CD4-positive, alpha-beta memory T cell (primary cell): ENCODE measurements around the gene TET3. TPM values are rescaled to one million over a fixed set of nuclear protein-coding genes. Genes with fewer than 3 reads are reported as not detected.

Experiments
- CTCF ChIA-PET: fragments of 350-600 bp; sonication (Branson Sonifier 250); formaldehyde crosslinking; loops from one replicate; lab custom pipeline; 2021; ENCODE audit warnings: inconsistent platforms; ENCODE audit not compliant: partially characterized antibody; lab: Charles Lee
- POLR2A ChIA-PET: fragments of 350-600 bp; sonication (Branson Sonifier 250); formaldehyde crosslinking; loops from one replicate; lab custom pipeline; 2021; ENCODE audit not compliant: partially characterized antibody; lab: Charles Lee
- DNase-seq, 5 donors: peaks; one replicate each; pipeline versions ENCODE4 v3.0.0 to v3.0.0-alpha.2; 2020 to 2022; ENCODE audit warnings: mixed read lengths in 1 of 5
- H3K27ac ChIP-seq: one replicate; pipeline ENCODE4 v1.7.0; 2013; ENCODE audit warnings: low read depth, low read length
- H3K27me3 ChIP-seq: 2 replicates; pipeline ENCODE4 v1.7.0; 2013; ENCODE audit warnings: mild to moderate bottlenecking, low read length, moderate library complexity; ENCODE audit not compliant: insufficient read depth
- H3K36me3 ChIP-seq: 2 replicates; pipeline ENCODE4 v1.7.0; 2013; ENCODE audit warnings: mild to moderate bottlenecking, low read length, moderate library complexity; ENCODE audit not compliant: insufficient read depth
- H3K4me1 ChIP-seq: 2 replicates; pipeline ENCODE4 v1.7.0; 2013; ENCODE audit warnings: mild to moderate bottlenecking, low read length, moderate library complexity; ENCODE audit not compliant: insufficient read depth
- H3K4me3 ChIP-seq, 2 donors: one replicate each; pipeline ENCODE4 v1.7.0; 2013; ENCODE audit warnings: low read length in 2 of 2, mild to moderate bottlenecking in 1 of 2
- H3K9me3 ChIP-seq, 2 donors: one replicate each; pipeline ENCODE4 v1.7.0; 2013; ENCODE audit warnings: low read length in 2 of 2, control low read depth in 1 of 2; ENCODE audit not compliant: control insufficient read depth in 1 of 2
- H3K27ac Mint-ChIP-seq, 7 donors: one replicate each; pipeline ENCODE4 v1.8.0; 2020 to 2021; ENCODE audit warnings: mixed read lengths in 7 of 7, mild to moderate bottlenecking in 6 of 7, inconsistent platforms in 3 of 7, moderate library complexity in 3 of 7
- H3K27me3 Mint-ChIP-seq, 2 donors: one replicate each; pipeline ENCODE4 v1.8.0; 2020 to 2021; ENCODE audit warnings: mixed read lengths in 2 of 2
- H3K36me3 Mint-ChIP-seq, 2 donors: one replicate each; pipeline ENCODE4 v1.8.0; 2020 to 2021; ENCODE audit warnings: mixed read lengths in 2 of 2, inconsistent platforms in 1 of 2, mild to moderate bottlenecking in 1 of 2
- H3K4me1 Mint-ChIP-seq, 4 donors: one replicate each; pipeline ENCODE4 v1.8.0; 2020 to 2021; ENCODE audit warnings: mixed read lengths in 4 of 4, mild to moderate bottlenecking in 1 of 4
- H3K4me3 Mint-ChIP-seq, 8 donors: one replicate each; pipeline ENCODE4 v1.8.0; 2020 to 2021; ENCODE audit warnings: mixed read lengths in 8 of 8, mild to moderate bottlenecking in 7 of 8, moderate library complexity in 6 of 8, inconsistent platforms in 3 of 8
- H3K9me3 Mint-ChIP-seq, 8 donors: one replicate each; pipeline ENCODE4 v1.8.0; 2020 to 2021; ENCODE audit warnings: mixed read lengths in 8 of 8, mild to moderate bottlenecking in 5 of 8, inconsistent platforms in 3 of 8, moderate library complexity in 1 of 8
- intact Hi-C: fragments of 100-400 bp; cut with micrococcal nuclease; formaldehyde crosslinking; loops from one replicate; pipeline ENCODE4 v1.15.1; 2023
- polyA plus RNA-seq, 2 donors: library from polyadenylated mRNA; unstranded; fragments of 300-500 nt; fragmentation: Illumina TruSeq; gene quantifications; one replicate each; pipeline ENCODE4 v1.2.3, GENCODE V29; 2021
- total RNA-seq, 2 experiments: library from RNA; stranded (reverse); gene quantifications; one replicate each; pipeline ENCODE4 v1.2.3, GENCODE V29; 2021

The TET3 gene
- total and polyA plus RNA-seq, 4 experiments from 2014 or later = 0.03 to 19.4 (median 9.4) TPM

GRCh38 chr2:73990531-73990930 is 5.8 kb downstream of the TET3 start:
- Mint-ChIP-seq H3K4me3 (peak overlapping the region in 2 of 8 donors; percentile 9 to 39), H3K9me3 (peaks cover 0 to 4% (median 1%) of the 10 kb centered on the region in 8 donors), H3K27me3 (no peaks in the 10 kb centered on the region), H3K4me1 (peaks cover 54 to 82% (median 71%) of the 10 kb centered on the region in 4 donors), H3K36me3 (peaks cover 25 to 35% of the 10 kb centered on the region in 2 donors), H3K27ac (peak overlapping the region in 3 of 7 donors; percentile 31 to 80 (median 43))
- POLR2A ChIA-PET = no interaction called here
- no peak overlapping the region for H3K4me3 ChIP-seq
- no peaks in the 10 kb centered on the region for H3K27me3 ChIP-seq
- no peaks in the 10 kb centered on the region for H3K9me3 ChIP-seq
- intact Hi-C loops = no loop called here
- no peaks in the 10 kb centered on the region for H3K36me3 ChIP-seq
- peaks cover 85% of the 10 kb centered on the region for H3K4me1 ChIP-seq
- CTCF ChIA-PET = interaction anchor here (5.7 kb wide), 1 partner anchor 81 kb away, joined by 71 read pairs; no protein-coding TSS in a partner anchor
- H3K27ac ChIP-seq = no peak overlapping the region
- DNase-seq = no peak

GRCh38 chr2:73992036-73992435 is 7.3 kb downstream of the TET3 start:
- H3K27ac ChIP-seq = no peak overlapping the region
- no peaks in the 10 kb centered on the region for H3K27me3 Mint-ChIP-seq
- ChIA-PET CTCF (no interaction called here), POLR2A (interaction anchor here (0.7 kb wide), 1 partner anchor 505 kb away, joined by 3 read pairs; no protein-coding TSS in a partner anchor)
- H3K27me3 ChIP-seq = no peaks in the 10 kb centered on the region
- H3K27ac Mint-ChIP-seq = peak overlapping the region in 1 of 7 donors; percentile 6
- peaks cover 50 to 73% (median 64%) of the 10 kb centered on the region in 4 donors for H3K4me1 Mint-ChIP-seq
- intact Hi-C loops = no loop called here
- H3K4me3 Mint-ChIP-seq = peak overlapping the region in 2 of 8 donors; percentile 24 to 50
- peaks cover 82% of the 10 kb centered on the region for H3K4me1 ChIP-seq
- no peak for DNase-seq
- no peak overlapping the region for H3K4me3 ChIP-seq
- H3K9me3 ChIP-seq = no peaks in the 10 kb centered on the region
- H3K36me3 ChIP-seq = no peaks in the 10 kb centered on the region
- peaks cover 25 to 29% of the 10 kb centered on the region in 2 donors for H3K36me3 Mint-ChIP-seq
- H3K9me3 Mint-ChIP-seq = peaks cover 0 to 4% (median 1%) of the 10 kb centered on the region in 8 donors

- Mint-ChIP-seq H3K27ac (peak overlapping the region; percentile 52 to 85 (median 77)), H3K36me3 (peaks cover 25% of the 10 kb centered on the region in 2 donors), H3K27me3 (no peaks in the 10 kb centered on the region), H3K4me1 (peaks cover 48 to 73% (median 64%) of the 10 kb centered on the region in 4 donors), H3K9me3 (peaks cover 0 to 4% (median 1%) of the 10 kb centered on the region in 8 donors), H3K4me3 (no peak overlapping the region)
- no peaks in the 10 kb centered on the region for H3K36me3 ChIP-seq
- no peak overlapping the region for H3K27ac ChIP-seq
- ChIA-PET CTCF (no interaction called here), POLR2A (no interaction called here)
- peaks cover 82% of the 10 kb centered on the region for H3K4me1 ChIP-seq
- DNase-seq = no peak
- intact Hi-C loops = no loop called here
- no peak overlapping the region for H3K4me3 ChIP-seq
- H3K27me3 ChIP-seq = no peaks in the 10 kb centered on the region
- H3K9me3 ChIP-seq = no peaks in the 10 kb centered on the region
Measured at GRCh38 chr2:73993376-73993775, 8.7 kb downstream of the TET3 start.

GRCh38 chr2:73993778-73994177 is 9.1 kb downstream of the TET3 start:
- Histone ChIP-seq H3K4me1 (peaks cover 82% of the 10 kb centered on the region), H3K9me3 (no peaks in the 10 kb centered on the region), H3K27me3 (no peaks in the 10 kb centered on the region), H3K27ac (no peak overlapping the region), H3K4me3 (no peak overlapping the region), H3K36me3 (no peaks in the 10 kb centered on the region)
- H3K9me3 Mint-ChIP-seq = peaks cover 0 to 4% (median 1%) of the 10 kb centered on the region in 8 donors
- peaks cover 23 to 25% of the 10 kb centered on the region in 2 donors for H3K36me3 Mint-ChIP-seq
- H3K27me3 Mint-ChIP-seq = no peaks in the 10 kb centered on the region
- no peak for DNase-seq
- peaks cover 49 to 73% (median 65%) of the 10 kb centered on the region in 4 donors for H3K4me1 Mint-ChIP-seq
- peak overlapping the region in 1 of 8 donors; percentile 48 for H3K4me3 Mint-ChIP-seq
- intact Hi-C loops = no loop called here
- peak overlapping the region; percentile 52 to 85 (median 77) for H3K27ac Mint-ChIP-seq
- POLR2A ChIA-PET = no interaction called here
- CTCF ChIA-PET = no interaction called here

- Mint-ChIP-seq H3K4me3 (no peak overlapping the region), H3K4me1 (peaks cover 47 to 73% (median 65%) of the 10 kb centered on the region in 4 donors), H3K27ac (peak overlapping the region in 6 of 7 donors; percentile 52 to 85 (median 76)), H3K27me3 (no peaks in the 10 kb centered on the region), H3K9me3 (peaks cover 0 to 4% (median 1%) of the 10 kb centered on the region in 8 donors), H3K36me3 (peaks cover 22% of the 10 kb centered on the region in 2 donors)
- Histone ChIP-seq H3K27ac (no peak overlapping the region), H3K27me3 (no peaks in the 10 kb centered on the region), H3K9me3 (no peaks in the 10 kb centered on the region), H3K4me3 (no peak overlapping the region), H3K4me1 (peaks cover 81% of the 10 kb centered on the region), H3K36me3 (no peaks in the 10 kb centered on the region)
- intact Hi-C loops = no loop called here
- ChIA-PET POLR2A (interaction anchor here (2.2 kb wide), 1 partner anchor 8 kb away, joined by 7 read pairs; no protein-coding TSS in a partner anchor), CTCF (no interaction called here)
- DNase-seq = no peak
Measured at GRCh38 chr2:73994178-73994831, 9.6 kb downstream of the TET3 start.

- POLR2A ChIA-PET = interaction anchor here (1.3 to 2.2 kb wide), 2 partner anchors 10 to 25 kb away, joined by 3 to 7 read pairs; no protein-coding TSS in a partner anchor
- no peaks in the 10 kb centered on the region for H3K9me3 ChIP-seq
- Mint-ChIP-seq H3K27me3 (no peaks in the 10 kb centered on the region), H3K4me3 (no peak overlapping the region), H3K36me3 (peaks cover 8% of the 10 kb centered on the region in 2 donors), H3K27ac (no peak overlapping the region), H3K9me3 (peaks cover 0 to 4% (median 0%) of the 10 kb centered on the region in 8 donors), H3K4me1 (peaks cover 50 to 72% (median 62%) of the 10 kb centered on the region in 4 donors)
- CTCF ChIA-PET = interaction anchor here (1.0 kb wide), 1 partner anchor 172 kb away, joined by 4 read pairs; no protein-coding TSS in a partner anchor
- intact Hi-C loops = no loop called here
- no peaks in the 10 kb centered on the region for H3K27me3 ChIP-seq
- H3K36me3 ChIP-seq = no peaks in the 10 kb centered on the region
- H3K27ac ChIP-seq = no peak overlapping the region
- peaks cover 74% of the 10 kb centered on the region for H3K4me1 ChIP-seq
- H3K4me3 ChIP-seq = no peak overlapping the region
- DNase-seq = no peak
Measured at GRCh38 chr2:73995810-73996209, 11.1 kb downstream of the TET3 start.

- CTCF ChIA-PET = no interaction called here
- intact Hi-C loops = no loop called here
- H3K36me3 ChIP-seq = no peaks in the 10 kb centered on the region
- Mint-ChIP-seq H3K27ac (peak overlapping the region; percentile 74 to 93 (median 87)), H3K9me3 (no peaks in the 10 kb centered on the region), H3K4me3 (peak overlapping the region in 3 of 8 donors; percentile 19 to 55 (median 35)), H3K36me3 (peaks cover 0 to 4% of the 10 kb centered on the region in 2 donors), H3K27me3 (no peaks in the 10 kb centered on the region), H3K4me1 (peaks cover 54 to 77% (median 66%) of the 10 kb centered on the region in 4 donors)
- no peak overlapping the region for H3K4me3 ChIP-seq
- DNase-seq = no peak
- H3K9me3 ChIP-seq = no peaks in the 10 kb centered on the region
- no peaks in the 10 kb centered on the region for H3K27me3 ChIP-seq
- peak overlapping the region; percentile 22 for H3K27ac ChIP-seq
- H3K4me1 ChIP-seq = peaks cover 76% of the 10 kb centered on the region
- POLR2A ChIA-PET = no interaction called here
Measured at GRCh38 chr2:73997813-73998212, 13.1 kb downstream of the TET3 start.
